Liver (tissue), 9 donors: ENCODE measurements around the gene PIEZO2. TPM values are rescaled to one million over a fixed set of nuclear protein-coding genes. Genes with fewer than 3 reads are reported as not detected.

Experiments
- DNase-seq: peaks from one replicate; pipeline ENCODE4 v3.0.0-alpha.2; 2017; ENCODE audit warnings: low spot score
- H3K27ac ChIP-seq, 2 donors: one replicate each; pipeline ENCODE4 v1.7.0; 2013; ENCODE audit warnings: inconsistent platforms in 2 of 2, low read length in 2 of 2, control low read depth in 1 of 2, low read depth in 1 of 2, mild to moderate bottlenecking in 1 of 2
- H3K27me3 ChIP-seq, 4 donors: one replicate each; pipeline versions ENCODE4 v1.6.1 to v1.7.0; 2013; ENCODE audit warnings: low read length in 3 of 4, inconsistent platforms in 1 of 4, mild to moderate bottlenecking in 1 of 4, moderate library complexity in 1 of 4; ENCODE audit not compliant: control insufficient read depth in 4 of 4, insufficient read depth in 4 of 4
- H3K36me3 ChIP-seq, 4 donors: one replicate each; pipeline versions ENCODE4 v1.6.1 to v1.7.0; 2013; ENCODE audit warnings: low read length in 3 of 4, mild to moderate bottlenecking in 3 of 4, low read depth in 1 of 4, moderate library complexity in 1 of 4; ENCODE audit not compliant: control insufficient read depth in 4 of 4, insufficient read depth in 3 of 4
- H3K4me1 ChIP-seq, 4 donors: one replicate each; pipeline versions ENCODE4 v1.6.1 to v1.7.0; 2013; ENCODE audit warnings: low read length in 3 of 4, mild to moderate bottlenecking in 3 of 4, moderate library complexity in 1 of 4; ENCODE audit not compliant: control insufficient read depth in 4 of 4, insufficient read depth in 4 of 4
- H3K4me3 ChIP-seq, 3 donors: one replicate each; pipeline versions ENCODE4 v1.6.1 to v1.7.0; 2013; ENCODE audit warnings: low read length in 3 of 3, control low read depth in 1 of 3, low read depth in 1 of 3, mild to moderate bottlenecking in 1 of 3
- H3K9ac ChIP-seq, 2 donors: one replicate each; pipeline ENCODE4 v1.7.0; 2013; ENCODE audit warnings: low read length in 2 of 2, mild to moderate bottlenecking in 2 of 2, moderate library complexity in 2 of 2, control low read depth in 1 of 2, low read depth in 1 of 2
- H3K9me3 ChIP-seq, 4 donors: one replicate each; pipeline versions ENCODE4 v1.6.1 to v1.7.0; 2013; ENCODE audit warnings: low read length in 3 of 4; ENCODE audit not compliant: control insufficient read depth in 4 of 4
- EGR1 ChIP-seq, 2 donors: IDR thresholded peaks; 2 replicates each; pipeline ENCODE4 v1.6.1; 2016 to 2018; ENCODE audit warnings: antibody characterized with exemption in 2 of 2, low read depth in 2 of 2
- FOXA1 ChIP-seq: IDR thresholded peaks from 2 replicates; pipeline ENCODE4 v1.6.1; 2016; ENCODE audit warnings: antibody characterized with exemption
- FOXA2 ChIP-seq: IDR thresholded peaks from 2 replicates; pipeline ENCODE4 v1.6.1; 2016; ENCODE audit warnings: antibody characterized with exemption
- GABPA ChIP-seq, 2 donors: IDR thresholded peaks in 1 of 2; conservative IDR thresholded peaks in 1 of 2; 2 replicates each; pipeline ENCODE4 v1.6.1; 2016; ENCODE audit warnings: antibody characterized with exemption in 2 of 2, mild to moderate bottlenecking in 1 of 2, moderate library complexity in 1 of 2
- HNF4A ChIP-seq, 2 donors: conservative IDR thresholded peaks; 2 replicates each; pipeline ENCODE4 v1.6.1; 2016; ENCODE audit warnings: antibody characterized with exemption in 2 of 2, mild to moderate bottlenecking in 2 of 2
- HNF4G ChIP-seq: IDR thresholded peaks from 2 replicates; pipeline ENCODE4 v1.6.1; 2016; ENCODE audit warnings: antibody characterized with exemption
- JUND ChIP-seq, 2 donors: IDR thresholded peaks; 2 replicates each; pipeline ENCODE4 v1.6.1; 2016; ENCODE audit warnings: antibody characterized with exemption in 2 of 2
- NR2F2 ChIP-seq: IDR thresholded peaks from 2 replicates; pipeline ENCODE4 v1.6.1; 2016; ENCODE audit warnings: antibody characterized with exemption
- RAD21 ChIP-seq, 2 donors: IDR thresholded peaks; 2 replicates each; pipeline ENCODE4 v1.6.1; 2016; ENCODE audit warnings: antibody characterized with exemption in 2 of 2, mild to moderate bottlenecking in 2 of 2
- RXRA ChIP-seq, 2 donors: IDR thresholded peaks; 2 replicates each; pipeline ENCODE4 v1.6.1; 2017 to 2018; ENCODE audit warnings: antibody characterized with exemption in 2 of 2, mild to moderate bottlenecking in 1 of 2
- SP1 ChIP-seq: IDR thresholded peaks from 2 replicates; pipeline ENCODE4 v1.6.1; 2018; ENCODE audit warnings: antibody characterized with exemption, mild to moderate bottlenecking
- TAF1 ChIP-seq: conservative IDR thresholded peaks from 2 replicates; pipeline ENCODE4 v1.6.1; 2016; ENCODE audit warnings: antibody characterized with exemption, mild to moderate bottlenecking
- YY1 ChIP-seq: IDR thresholded peaks from 2 replicates; pipeline ENCODE4 v1.6.1; 2016; ENCODE audit warnings: antibody characterized with exemption, mild to moderate bottlenecking
- WGBS: extraction: QIAGEN DNeasy Blood & Tissue Kit; methylation state at CpG from one replicate; pipeline ENCODE4 v1.1.7; 2013; 5-methylcytosine and 5-hydroxymethylcytosine counted together
- polyA plus RNA-seq, 2 donors: library from polyadenylated mRNA; stranded (reverse) in 1 of 2; unstranded in 1 of 2; fragments of 200-250 nt in 1 of 2; fragments of >200 nt in 1 of 2; fragmentation: Nextera tagmentation in 1 of 2; extraction: Ambion mirVana in 1 of 2; gene quantifications; one replicate each; pipeline versions ENCODE4 v1.2.1 to v1.2.3, GENCODE V29; 2013 to 2015
- total RNA-seq, 2 donors: library from RNA; depleted of rRNA; stranded (reverse); fragments of >200 nt; gene quantifications; one replicate each; pipeline ENCODE4 v1.2.3, GENCODE V29; 2014
- TF ChIP-seq, protein P1 (sequence below): fragments of 150-350 bp; IDR thresholded peaks from 2 replicates; pipeline ENCODE4 v1.5.1; 2017; ENCODE audit warnings: improper control_type of control experiment, low read depth, low read length; ENCODE audit not compliant: missing input control
- TF ChIP-seq, protein P2 (sequence below): IDR thresholded peaks from 2 replicates; pipeline ENCODE4 v1.6.1; 2016; ENCODE audit warnings: antibody characterized with exemption
- TF ChIP-seq, protein P3 (sequence below): IDR thresholded peaks from 2 replicates; pipeline ENCODE4 v1.6.1; 2016; ENCODE audit warnings: antibody characterized with exemption
- TF ChIP-seq, protein P4 (sequence below): IDR thresholded peaks from 2 replicates; pipeline ENCODE4 v1.6.1; 2016; ENCODE audit warnings: antibody characterized with exemption
- TF ChIP-seq, protein P5 (sequence below): IDR thresholded peaks from 2 replicates; pipeline ENCODE4 v1.6.1; 2016; ENCODE audit warnings: antibody characterized with exemption, mild to moderate bottlenecking
- donor health status: healthy.
- donor health status: healthy.
- donor health status: healthy.
- donor health status: healthy.
- donor health status: healthy.

Gene PIEZO2
- total and polyA plus RNA-seq, 4 donors: 1.1 to 12.3 (median 4.8) TPM

DNA sequence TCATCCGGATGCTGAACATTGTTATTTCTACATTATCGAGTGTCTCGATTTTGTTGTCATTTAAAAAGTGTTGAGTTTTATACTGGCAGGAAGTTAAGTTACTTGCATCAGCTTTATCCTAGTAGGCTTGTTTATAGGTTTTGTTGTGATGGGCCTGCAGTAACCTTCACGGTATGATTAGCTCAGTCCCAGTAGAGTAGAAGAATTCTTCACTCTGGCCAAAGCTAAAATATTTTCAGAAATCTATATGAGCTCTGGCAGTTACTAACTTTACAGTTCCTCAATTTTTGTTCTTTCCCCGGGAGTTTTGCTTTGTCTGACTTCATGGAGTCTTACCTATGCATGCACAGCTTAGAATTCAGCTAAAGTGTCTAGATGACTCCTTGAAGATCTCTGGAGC is 328.7 kb downstream of the PIEZO2 start:
- Histone ChIP-seq H3K4me1 (no peaks in the 10 kb centered on the region), H3K27ac (no peak overlapping the region), H3K4me3 (no peak overlapping the region), H3K27me3 (no peaks in the 10 kb centered on the region), H3K36me3 (no peaks in the 10 kb centered on the region), H3K9ac (no peak overlapping the region), H3K9me3 (no peaks in the 10 kb centered on the region)
- TF ChIP-seq GABPA (IDR thresholded peaks at IDR 0.05 in 1 of 2, conservative IDR thresholded peaks at IDR 0.05 in 1 of 2): no peak
- TF ChIP-seq, protein P1, sequence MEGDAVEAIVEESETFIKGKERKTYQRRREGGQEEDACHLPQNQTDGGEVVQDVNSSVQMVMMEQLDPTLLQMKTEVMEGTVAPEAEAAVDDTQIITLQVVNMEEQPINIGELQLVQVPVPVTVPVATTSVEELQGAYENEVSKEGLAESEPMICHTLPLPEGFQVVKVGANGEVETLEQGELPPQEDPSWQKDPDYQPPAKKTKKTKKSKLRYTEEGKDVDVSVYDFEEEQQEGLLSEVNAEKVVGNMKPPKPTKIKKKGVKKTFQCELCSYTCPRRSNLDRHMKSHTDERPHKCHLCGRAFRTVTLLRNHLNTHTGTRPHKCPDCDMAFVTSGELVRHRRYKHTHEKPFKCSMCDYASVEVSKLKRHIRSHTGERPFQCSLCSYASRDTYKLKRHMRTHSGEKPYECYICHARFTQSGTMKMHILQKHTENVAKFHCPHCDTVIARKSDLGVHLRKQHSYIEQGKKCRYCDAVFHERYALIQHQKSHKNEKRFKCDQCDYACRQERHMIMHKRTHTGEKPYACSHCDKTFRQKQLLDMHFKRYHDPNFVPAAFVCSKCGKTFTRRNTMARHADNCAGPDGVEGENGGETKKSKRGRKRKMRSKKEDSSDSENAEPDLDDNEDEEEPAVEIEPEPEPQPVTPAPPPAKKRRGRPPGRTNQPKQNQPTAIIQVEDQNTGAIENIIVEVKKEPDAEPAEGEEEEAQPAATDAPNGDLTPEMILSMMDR: no peak
- no peak for TF ChIP-seq HNF4A (conservative IDR thresholded peaks at IDR 0.05)
- TF ChIP-seq, protein P2, sequence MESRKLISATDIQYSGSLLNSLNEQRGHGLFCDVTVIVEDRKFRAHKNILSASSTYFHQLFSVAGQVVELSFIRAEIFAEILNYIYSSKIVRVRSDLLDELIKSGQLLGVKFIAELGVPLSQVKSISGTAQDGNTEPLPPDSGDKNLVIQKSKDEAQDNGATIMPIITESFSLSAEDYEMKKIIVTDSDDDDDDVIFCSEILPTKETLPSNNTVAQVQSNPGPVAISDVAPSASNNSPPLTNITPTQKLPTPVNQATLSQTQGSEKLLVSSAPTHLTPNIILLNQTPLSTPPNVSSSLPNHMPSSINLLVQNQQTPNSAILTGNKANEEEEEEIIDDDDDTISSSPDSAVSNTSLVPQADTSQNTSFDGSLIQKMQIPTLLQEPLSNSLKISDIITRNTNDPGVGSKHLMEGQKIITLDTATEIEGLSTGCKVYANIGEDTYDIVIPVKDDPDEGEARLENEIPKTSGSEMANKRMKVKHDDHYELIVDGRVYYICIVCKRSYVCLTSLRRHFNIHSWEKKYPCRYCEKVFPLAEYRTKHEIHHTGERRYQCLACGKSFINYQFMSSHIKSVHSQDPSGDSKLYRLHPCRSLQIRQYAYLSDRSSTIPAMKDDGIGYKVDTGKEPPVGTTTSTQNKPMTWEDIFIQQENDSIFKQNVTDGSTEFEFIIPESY: no peak
- TF ChIP-seq YY1: no peak
- TF ChIP-seq JUND (IDR thresholded peaks at IDR 0.05): no peak
- TF ChIP-seq TAF1: no peak
- TF ChIP-seq RXRA (IDR thresholded peaks at IDR 0.05): no peak
- no peak for TF ChIP-seq RAD21 (IDR thresholded peaks at IDR 0.05)
- no peak for TF ChIP-seq FOXA2
- TF ChIP-seq, protein P3, sequence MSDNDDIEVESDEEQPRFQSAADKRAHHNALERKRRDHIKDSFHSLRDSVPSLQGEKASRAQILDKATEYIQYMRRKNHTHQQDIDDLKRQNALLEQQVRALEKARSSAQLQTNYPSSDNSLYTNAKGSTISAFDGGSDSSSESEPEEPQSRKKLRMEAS: no peak
- TF ChIP-seq FOXA1: no peak
- TF ChIP-seq SP1: no peak
- TF ChIP-seq, protein P4, sequence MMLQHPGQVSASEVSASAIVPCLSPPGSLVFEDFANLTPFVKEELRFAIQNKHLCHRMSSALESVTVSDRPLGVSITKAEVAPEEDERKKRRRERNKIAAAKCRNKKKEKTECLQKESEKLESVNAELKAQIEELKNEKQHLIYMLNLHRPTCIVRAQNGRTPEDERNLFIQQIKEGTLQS: no peak
- TF ChIP-seq NR2F2: no peak
- no peak for TF ChIP-seq HNF4G
- no peak for DNase-seq
- WGBS: 75% methylated on average over 5 of the region's 5 CpGs

DNA sequence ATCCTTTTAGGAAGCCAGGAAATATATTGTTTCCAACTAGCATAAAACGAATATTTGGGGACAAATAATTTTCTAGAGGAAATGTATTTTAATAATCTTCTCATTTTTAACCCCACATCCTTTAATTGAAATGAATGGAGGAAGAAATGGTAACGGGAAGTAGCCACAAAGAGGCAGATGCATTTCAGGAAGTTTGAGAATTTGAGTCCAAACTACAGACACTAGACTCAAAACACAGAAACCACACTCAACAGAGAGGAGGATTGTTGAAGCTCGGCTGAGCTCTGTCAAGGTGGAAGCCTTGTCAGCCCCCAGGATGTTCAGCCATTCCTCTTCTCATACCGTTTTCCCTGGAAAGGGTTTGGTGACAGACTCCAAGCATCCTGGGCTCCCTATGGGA is 335.0 kb downstream of the PIEZO2 start:
- no peaks in the 10 kb centered on the region for H3K4me1 ChIP-seq
- no peak for DNase-seq
- TF ChIP-seq YY1: no peak
- TF ChIP-seq, protein P5, sequence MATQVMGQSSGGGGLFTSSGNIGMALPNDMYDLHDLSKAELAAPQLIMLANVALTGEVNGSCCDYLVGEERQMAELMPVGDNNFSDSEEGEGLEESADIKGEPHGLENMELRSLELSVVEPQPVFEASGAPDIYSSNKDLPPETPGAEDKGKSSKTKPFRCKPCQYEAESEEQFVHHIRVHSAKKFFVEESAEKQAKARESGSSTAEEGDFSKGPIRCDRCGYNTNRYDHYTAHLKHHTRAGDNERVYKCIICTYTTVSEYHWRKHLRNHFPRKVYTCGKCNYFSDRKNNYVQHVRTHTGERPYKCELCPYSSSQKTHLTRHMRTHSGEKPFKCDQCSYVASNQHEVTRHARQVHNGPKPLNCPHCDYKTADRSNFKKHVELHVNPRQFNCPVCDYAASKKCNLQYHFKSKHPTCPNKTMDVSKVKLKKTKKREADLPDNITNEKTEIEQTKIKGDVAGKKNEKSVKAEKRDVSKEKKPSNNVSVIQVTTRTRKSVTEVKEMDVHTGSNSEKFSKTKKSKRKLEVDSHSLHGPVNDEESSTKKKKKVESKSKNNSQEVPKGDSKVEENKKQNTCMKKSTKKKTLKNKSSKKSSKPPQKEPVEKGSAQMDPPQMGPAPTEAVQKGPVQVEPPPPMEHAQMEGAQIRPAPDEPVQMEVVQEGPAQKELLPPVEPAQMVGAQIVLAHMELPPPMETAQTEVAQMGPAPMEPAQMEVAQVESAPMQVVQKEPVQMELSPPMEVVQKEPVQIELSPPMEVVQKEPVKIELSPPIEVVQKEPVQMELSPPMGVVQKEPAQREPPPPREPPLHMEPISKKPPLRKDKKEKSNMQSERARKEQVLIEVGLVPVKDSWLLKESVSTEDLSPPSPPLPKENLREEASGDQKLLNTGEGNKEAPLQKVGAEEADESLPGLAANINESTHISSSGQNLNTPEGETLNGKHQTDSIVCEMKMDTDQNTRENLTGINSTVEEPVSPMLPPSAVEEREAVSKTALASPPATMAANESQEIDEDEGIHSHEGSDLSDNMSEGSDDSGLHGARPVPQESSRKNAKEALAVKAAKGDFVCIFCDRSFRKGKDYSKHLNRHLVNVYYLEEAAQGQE: no peak
- TF ChIP-seq NR2F2: no peak
- no peak for TF ChIP-seq RXRA (IDR thresholded peaks at IDR 0.05)
- no peak for TF ChIP-seq FOXA2
- no peak for TF ChIP-seq SP1
- no peak for TF ChIP-seq FOXA1
- no peak for TF ChIP-seq HNF4A (conservative IDR thresholded peaks at IDR 0.05)
- TF ChIP-seq, protein P4: no peak
- TF ChIP-seq RAD21 (IDR thresholded peaks at IDR 0.05): no peak
- TF ChIP-seq, protein P2: no peak
- no peak for TF ChIP-seq GABPA (IDR thresholded peaks at IDR 0.05 in 1 of 2, conservative IDR thresholded peaks at IDR 0.05 in 1 of 2)
- no peak for TF ChIP-seq TAF1
- TF ChIP-seq, protein P1: no peak
- TF ChIP-seq, protein P3: no peak
- no peak for TF ChIP-seq EGR1 (IDR thresholded peaks at IDR 0.05; ENCODE audit: low read depth in 2 of 2)
- TF ChIP-seq JUND (IDR thresholded peaks at IDR 0.05): no peak
- no peak for TF ChIP-seq HNF4G
- no peak overlapping the region for H3K4me3 ChIP-seq
- WGBS: 75% methylated on average over 4 of the region's 4 CpGs
- no peaks in the 10 kb centered on the region for H3K9me3 ChIP-seq
- H3K27me3 ChIP-seq: no peaks in the 10 kb centered on the region
- H3K36me3 ChIP-seq: no peaks in the 10 kb centered on the region
- no peak overlapping the region for H3K9ac ChIP-seq
- no peak overlapping the region for H3K27ac ChIP-seq
